ENCODE results near the gene GAREM1. TPM values are rescaled to one million over a fixed set of nuclear protein-coding genes. Genes with fewer than 3 reads are reported as not detected.

Gene GAREM1
- total RNA-seq, 1 experiment from 2014 or later, result 1.8 TPM

DNA sequence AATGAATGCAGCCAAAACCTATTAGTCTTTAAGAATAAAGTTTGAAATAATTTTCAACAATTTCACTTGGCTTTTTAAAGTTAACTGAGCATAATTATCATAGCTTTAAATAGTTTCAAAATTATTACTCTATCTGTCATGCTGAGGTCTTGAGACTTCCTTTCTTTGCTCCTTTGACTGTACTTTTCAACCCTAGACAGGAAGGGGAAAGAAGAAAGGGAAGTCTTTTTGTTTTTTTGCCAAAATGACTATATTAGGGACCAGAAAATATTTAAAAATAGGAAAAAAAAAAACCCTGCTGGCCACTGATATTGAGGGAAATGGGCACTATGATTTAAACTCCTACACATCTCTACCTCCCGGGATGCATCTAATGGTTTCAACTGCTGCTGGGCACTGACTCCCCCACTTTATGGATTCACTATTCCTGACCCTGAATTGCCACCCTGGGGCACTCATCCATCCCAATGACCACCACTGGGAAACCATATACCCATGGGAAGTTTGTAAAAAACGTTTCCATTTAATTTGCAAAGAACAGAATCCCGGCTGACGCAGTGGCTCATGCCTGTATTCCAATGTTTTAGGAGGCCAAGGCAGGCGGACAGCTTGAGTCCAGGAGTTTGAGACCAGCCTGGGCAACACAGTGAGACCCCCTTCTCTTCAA is 50.5 kb downstream of the GAREM1 start:
- H3K9ac ChIP-seq (ENCODE audit: low read length), result no peak overlapping the region
- H4K20me1 ChIP-seq (ENCODE audit: low read length), result no peaks in the 10 kb centered on the region
- H3F3A ChIP-seq (ENCODE audit: low read length, unreplicated experiment), result no peaks in the 10 kb centered on the region
- H3K4me1 ChIP-seq (ENCODE audit: insufficient read depth, low read length), result no peaks in the 10 kb centered on the region
- no peak overlapping the region for H2AFZ ChIP-seq (ENCODE audit: low read length)
- no peak overlapping the region for H3K4me3 ChIP-seq (ENCODE audit: low read length)
- TF ChIP-seq EZH2phosphoT487 (IDR thresholded peaks at IDR 0.05; ENCODE audit: borderline replicate concordance, low read length) (no peak), EZH2 (IDR thresholded peaks at IDR 0.05; ENCODE audit: low read length, unreplicated experiment) (no peak)
- TF ChIP-seq, protein P1, sequence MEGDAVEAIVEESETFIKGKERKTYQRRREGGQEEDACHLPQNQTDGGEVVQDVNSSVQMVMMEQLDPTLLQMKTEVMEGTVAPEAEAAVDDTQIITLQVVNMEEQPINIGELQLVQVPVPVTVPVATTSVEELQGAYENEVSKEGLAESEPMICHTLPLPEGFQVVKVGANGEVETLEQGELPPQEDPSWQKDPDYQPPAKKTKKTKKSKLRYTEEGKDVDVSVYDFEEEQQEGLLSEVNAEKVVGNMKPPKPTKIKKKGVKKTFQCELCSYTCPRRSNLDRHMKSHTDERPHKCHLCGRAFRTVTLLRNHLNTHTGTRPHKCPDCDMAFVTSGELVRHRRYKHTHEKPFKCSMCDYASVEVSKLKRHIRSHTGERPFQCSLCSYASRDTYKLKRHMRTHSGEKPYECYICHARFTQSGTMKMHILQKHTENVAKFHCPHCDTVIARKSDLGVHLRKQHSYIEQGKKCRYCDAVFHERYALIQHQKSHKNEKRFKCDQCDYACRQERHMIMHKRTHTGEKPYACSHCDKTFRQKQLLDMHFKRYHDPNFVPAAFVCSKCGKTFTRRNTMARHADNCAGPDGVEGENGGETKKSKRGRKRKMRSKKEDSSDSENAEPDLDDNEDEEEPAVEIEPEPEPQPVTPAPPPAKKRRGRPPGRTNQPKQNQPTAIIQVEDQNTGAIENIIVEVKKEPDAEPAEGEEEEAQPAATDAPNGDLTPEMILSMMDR (conservative IDR thresholded peaks at IDR 0.05; ENCODE audit: low read depth, low read length), result no peak
- DNase-seq (no peak), ATAC-seq (no peak)
- no peak overlapping the region for H3K27ac ChIP-seq (ENCODE audit: low read length)
- no peaks in the 10 kb centered on the region for H3K27me3 ChIP-seq (ENCODE audit: low read length)
- no peak overlapping the region for H3K4me2 ChIP-seq (ENCODE audit: low read length)
- H3K9me3 ChIP-seq (ENCODE audit: low read length), result no peaks in the 10 kb centered on the region
- no peaks in the 10 kb centered on the region for H3K79me2 ChIP-seq (ENCODE audit: low read length)
- no TSS peak for BruUV-seq (replicated peaks)
- CTCF ChIA-PET, result no interaction called here
- intact Hi-C loops (cut with micrococcal nuclease), result no loop called here
- no peaks in the 10 kb centered on the region for H3K36me3 ChIP-seq (ENCODE audit: low read depth, low read length)
- H3K9me2 ChIP-seq (replicated peaks; ENCODE audit: low read length), result no peaks in the 10 kb centered on the region
- POLR2A ChIA-PET (ENCODE audit: unreplicated experiment), result no interaction called here

DNA sequence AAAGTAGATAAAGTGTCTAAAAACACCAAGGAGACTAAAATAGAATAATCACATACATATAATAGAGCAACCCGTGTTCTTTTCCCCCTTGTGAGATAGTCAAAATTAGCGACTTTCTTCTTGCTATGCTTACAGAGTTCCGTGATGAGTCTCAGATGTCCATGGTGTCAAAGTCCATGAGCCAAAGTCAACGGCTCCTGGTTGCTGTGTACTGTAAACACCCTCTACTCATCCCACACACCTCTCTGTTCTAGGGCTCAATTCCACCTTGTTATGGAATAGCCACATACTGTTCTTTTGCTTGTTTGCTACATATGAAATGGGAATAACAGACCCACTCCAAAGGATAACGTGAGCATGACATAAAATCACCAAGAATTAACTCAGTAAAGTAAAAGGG is 52.5 kb downstream of the GAREM1 start:
- no peaks in the 10 kb centered on the region for H3F3A ChIP-seq (ENCODE audit: low read length, unreplicated experiment)
- no peaks in the 10 kb centered on the region for H4K20me1 ChIP-seq (ENCODE audit: low read length)
- H2AFZ ChIP-seq (ENCODE audit: low read length), result no peak overlapping the region
- no peaks in the 10 kb centered on the region for H3K4me1 ChIP-seq (ENCODE audit: insufficient read depth, low read length)
- H3K9ac ChIP-seq (ENCODE audit: low read length), result no peak overlapping the region
- no peaks in the 10 kb centered on the region for H3K79me2 ChIP-seq (ENCODE audit: low read length)
- H3K9me3 ChIP-seq (ENCODE audit: low read length), result no peaks in the 10 kb centered on the region
- no peak for DNase-seq
- TF ChIP-seq EZH2 (IDR thresholded peaks at IDR 0.05; ENCODE audit: low read length, unreplicated experiment) (no peak), EZH2phosphoT487 (IDR thresholded peaks at IDR 0.05; ENCODE audit: borderline replicate concordance, low read length) (no peak)
- TF ChIP-seq, protein P1 (conservative IDR thresholded peaks at IDR 0.05; ENCODE audit: low read depth, low read length), result no peak
- no peak overlapping the region for H3K27ac ChIP-seq (ENCODE audit: low read length)
- no peaks in the 10 kb centered on the region for H3K36me3 ChIP-seq (ENCODE audit: low read depth, low read length)
- no TSS peak for BruUV-seq (replicated peaks)
- ChIA-PET POLR2A (ENCODE audit: unreplicated experiment) (no interaction called here), CTCF (no interaction called here)
- no peak for ATAC-seq
- intact Hi-C loops (cut with micrococcal nuclease), result no loop called here
- no peaks in the 10 kb centered on the region for H3K9me2 ChIP-seq (replicated peaks; ENCODE audit: low read length)
- H3K4me3 ChIP-seq (ENCODE audit: low read length), result no peak overlapping the region
- H3K4me2 ChIP-seq (ENCODE audit: low read length), result no peak overlapping the region
- no peaks in the 10 kb centered on the region for H3K27me3 ChIP-seq (ENCODE audit: low read length)

DNA sequence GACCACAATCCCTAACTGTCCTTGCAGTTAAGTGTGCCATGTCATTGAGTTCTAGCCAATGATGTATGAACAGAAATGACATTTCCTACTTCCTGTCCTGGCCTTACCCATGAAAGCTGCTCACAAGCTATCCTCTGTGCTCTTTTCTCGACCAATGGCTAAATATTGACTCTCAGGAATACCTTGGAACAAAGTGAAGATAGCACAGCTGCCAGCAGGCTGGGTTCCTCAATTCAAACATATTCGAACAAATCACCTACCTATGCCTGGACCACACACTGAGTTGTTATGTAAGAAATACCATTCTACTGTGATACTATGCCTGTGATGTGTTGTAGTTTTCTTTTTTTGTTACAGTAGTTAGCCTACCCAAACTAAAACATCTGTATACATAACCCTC is 65.1 kb downstream of the GAREM1 start:
- no peak for TF ChIP-seq EZH2 (IDR thresholded peaks at IDR 0.05; ENCODE audit: low read length, unreplicated experiment)
- TF ChIP-seq, protein P1 (conservative IDR thresholded peaks at IDR 0.05; ENCODE audit: low read depth, low read length), result no peak
- TF ChIP-seq EZH2phosphoT487 (IDR thresholded peaks at IDR 0.05; ENCODE audit: borderline replicate concordance, low read length), result no peak
- H3K9me3 ChIP-seq (ENCODE audit: low read length), result no peaks in the 10 kb centered on the region
- no peak for ATAC-seq
- CTCF ChIA-PET, result no interaction called here
- intact Hi-C loops (cut with micrococcal nuclease), result no loop called here
- H3K79me2 ChIP-seq (ENCODE audit: low read length), result no peaks in the 10 kb centered on the region
- DNase-seq, result no peak
- no peak overlapping the region for H2AFZ ChIP-seq (ENCODE audit: low read length)
- POLR2A ChIA-PET (ENCODE audit: unreplicated experiment), result no interaction called here
- H3K9me2 ChIP-seq (replicated peaks; ENCODE audit: low read length), result no peaks in the 10 kb centered on the region
- H3K27ac ChIP-seq (ENCODE audit: low read length), result no peak overlapping the region
- no peaks in the 10 kb centered on the region for H3K4me1 ChIP-seq (ENCODE audit: insufficient read depth, low read length)
- no TSS peak for BruUV-seq (replicated peaks)
- no peak overlapping the region for H3K4me3 ChIP-seq (ENCODE audit: low read length)
- H3K4me2 ChIP-seq (ENCODE audit: low read length), result no peak overlapping the region
- H3K36me3 ChIP-seq (ENCODE audit: low read depth, low read length), result no peaks in the 10 kb centered on the region
- H3K9ac ChIP-seq (ENCODE audit: low read length), result no peak overlapping the region
- H4K20me1 ChIP-seq (ENCODE audit: low read length), result no peaks in the 10 kb centered on the region
- no peaks in the 10 kb centered on the region for H3F3A ChIP-seq (ENCODE audit: low read length, unreplicated experiment)
- H3K27me3 ChIP-seq (ENCODE audit: low read length), result no peaks in the 10 kb centered on the region
